ENCODE results near the gene SLC30A3. TPM values are rescaled to one million over a fixed set of nuclear protein-coding genes. Genes with fewer than 3 reads are reported as not detected.

The SLC30A3 gene
- total and polyA plus RNA-seq, 2 of the 13 experiments (the other 11 are each of a cell fraction or from before 2014, with no cell fraction given): 0.38 to 0.79 TPM

DNA sequence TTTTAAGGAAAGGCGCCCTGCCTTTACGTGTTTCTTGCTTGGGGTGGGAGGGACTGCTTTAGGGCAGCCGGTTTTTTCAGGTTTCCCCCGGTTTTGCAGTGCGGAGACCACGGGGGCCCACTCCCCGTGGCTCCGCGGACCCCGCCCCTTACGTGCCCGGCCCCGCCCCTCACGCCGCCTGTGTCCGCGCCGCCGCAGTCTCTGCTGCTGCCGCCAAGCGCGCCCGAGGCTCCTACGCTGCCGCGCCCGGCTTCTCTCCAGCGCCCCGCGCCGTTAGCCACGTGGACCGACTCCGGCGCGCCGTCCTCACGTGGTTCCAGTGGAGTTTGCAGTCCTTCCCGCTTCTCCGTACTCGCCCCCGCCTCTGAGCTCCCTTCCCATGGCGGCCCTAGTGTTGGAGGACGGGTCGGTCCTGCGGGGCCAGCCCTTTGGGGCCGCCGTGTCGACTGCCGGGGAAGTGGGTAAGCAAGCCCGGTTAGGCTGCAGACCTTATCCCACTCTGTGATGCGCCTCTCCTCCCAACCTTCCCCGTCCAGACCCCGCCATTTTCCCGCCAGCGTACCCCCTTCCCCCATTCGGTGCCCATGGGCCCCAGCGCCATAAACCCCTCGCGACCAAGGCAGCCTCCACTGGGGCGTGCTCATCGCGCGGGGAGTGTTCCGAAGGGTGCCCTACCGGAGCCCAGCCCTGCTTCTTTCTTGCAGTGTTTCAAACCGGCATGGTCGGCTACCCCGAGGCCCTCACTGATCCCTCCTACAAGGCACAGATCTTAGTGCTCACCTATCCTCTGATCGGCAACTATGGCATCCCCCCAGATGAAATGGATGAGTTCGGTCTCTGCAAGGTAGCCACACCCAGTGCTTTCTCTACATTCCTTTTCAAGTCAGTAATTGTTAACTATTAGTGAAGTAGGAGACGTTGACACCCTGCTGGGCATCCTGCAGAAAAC, 45.4 kb downstream of the SLC30A3 start, which contains the start of gene CAD (continued):
- TF ChIP-seq ZNF850 (CRISPR knock-in tag; conservative IDR thresholded peaks at IDR 0.05) (no peak), ZNF451 (CRISPR knock-in tag; IDR thresholded peaks at IDR 0.05) (peak; percentile 89), IKZF5 (CRISPR knock-in tag; IDR thresholded peaks at IDR 0.05) (no peak), NFYB (CRISPR knock-in tag; IDR thresholded peaks at IDR 0.05) (no peak), ZNF691 (CRISPR knock-in tag; IDR thresholded peaks at IDR 0.05; ENCODE audit: borderline replicate concordance, low read depth) (no peak), ATRX (CRISPR knock-in tag; IDR thresholded peaks at IDR 0.05; ENCODE audit: borderline replicate concordance) (no peak), ZBTB42 (CRISPR knock-in tag; IDR thresholded peaks at IDR 0.05) (0 out of 2 replicates have a peak, but pooled peaks have one; percentile 75), ZBTB1 (CRISPR knock-in tag; IDR thresholded peaks at IDR 0.05; ENCODE audit: borderline replicate concordance) (no peak), SMC3 (IDR thresholded peaks at IDR 0.05; ENCODE audit: low read length) (no peak), CHD4 (IDR thresholded peaks at IDR 0.05; ENCODE audit: borderline replicate concordance, low read length) (no peak), MED8 (CRISPR knock-in tag; IDR thresholded peaks at IDR 0.05; ENCODE audit: insufficient replicate concordance) (no peak), ZFP37 (CRISPR knock-in tag; IDR thresholded peaks at IDR 0.05; ENCODE audit: borderline replicate concordance) (peak; percentile 94), ZNF224 (CRISPR knock-in tag; IDR thresholded peaks at IDR 0.05) (no peak), MTERF4 (CRISPR knock-in tag; IDR thresholded peaks at IDR 0.05) (peak; percentile 72; the same call in 1 of the 2 replicates), PHF5A (CRISPR knock-in tag; IDR thresholded peaks at IDR 0.05; ENCODE audit: low read depth, unreplicated experiment) (no peak), ZKSCAN5 (CRISPR knock-in tag; IDR thresholded peaks at IDR 0.05) (no peak), ZBTB3 (CRISPR knock-in tag; IDR thresholded peaks at IDR 0.05; ENCODE audit: borderline replicate concordance, low read depth) (no peak), SIN3B (IDR thresholded peaks at IDR 0.05; ENCODE audit: low read length) (no peak), FOXO1 (CRISPR knock-in tag; IDR thresholded peaks at IDR 0.05) (no peak), NFIC (IDR thresholded peaks at IDR 0.05; ENCODE audit: low read length) (no peak)
- TF ChIP-seq, protein P1, sequence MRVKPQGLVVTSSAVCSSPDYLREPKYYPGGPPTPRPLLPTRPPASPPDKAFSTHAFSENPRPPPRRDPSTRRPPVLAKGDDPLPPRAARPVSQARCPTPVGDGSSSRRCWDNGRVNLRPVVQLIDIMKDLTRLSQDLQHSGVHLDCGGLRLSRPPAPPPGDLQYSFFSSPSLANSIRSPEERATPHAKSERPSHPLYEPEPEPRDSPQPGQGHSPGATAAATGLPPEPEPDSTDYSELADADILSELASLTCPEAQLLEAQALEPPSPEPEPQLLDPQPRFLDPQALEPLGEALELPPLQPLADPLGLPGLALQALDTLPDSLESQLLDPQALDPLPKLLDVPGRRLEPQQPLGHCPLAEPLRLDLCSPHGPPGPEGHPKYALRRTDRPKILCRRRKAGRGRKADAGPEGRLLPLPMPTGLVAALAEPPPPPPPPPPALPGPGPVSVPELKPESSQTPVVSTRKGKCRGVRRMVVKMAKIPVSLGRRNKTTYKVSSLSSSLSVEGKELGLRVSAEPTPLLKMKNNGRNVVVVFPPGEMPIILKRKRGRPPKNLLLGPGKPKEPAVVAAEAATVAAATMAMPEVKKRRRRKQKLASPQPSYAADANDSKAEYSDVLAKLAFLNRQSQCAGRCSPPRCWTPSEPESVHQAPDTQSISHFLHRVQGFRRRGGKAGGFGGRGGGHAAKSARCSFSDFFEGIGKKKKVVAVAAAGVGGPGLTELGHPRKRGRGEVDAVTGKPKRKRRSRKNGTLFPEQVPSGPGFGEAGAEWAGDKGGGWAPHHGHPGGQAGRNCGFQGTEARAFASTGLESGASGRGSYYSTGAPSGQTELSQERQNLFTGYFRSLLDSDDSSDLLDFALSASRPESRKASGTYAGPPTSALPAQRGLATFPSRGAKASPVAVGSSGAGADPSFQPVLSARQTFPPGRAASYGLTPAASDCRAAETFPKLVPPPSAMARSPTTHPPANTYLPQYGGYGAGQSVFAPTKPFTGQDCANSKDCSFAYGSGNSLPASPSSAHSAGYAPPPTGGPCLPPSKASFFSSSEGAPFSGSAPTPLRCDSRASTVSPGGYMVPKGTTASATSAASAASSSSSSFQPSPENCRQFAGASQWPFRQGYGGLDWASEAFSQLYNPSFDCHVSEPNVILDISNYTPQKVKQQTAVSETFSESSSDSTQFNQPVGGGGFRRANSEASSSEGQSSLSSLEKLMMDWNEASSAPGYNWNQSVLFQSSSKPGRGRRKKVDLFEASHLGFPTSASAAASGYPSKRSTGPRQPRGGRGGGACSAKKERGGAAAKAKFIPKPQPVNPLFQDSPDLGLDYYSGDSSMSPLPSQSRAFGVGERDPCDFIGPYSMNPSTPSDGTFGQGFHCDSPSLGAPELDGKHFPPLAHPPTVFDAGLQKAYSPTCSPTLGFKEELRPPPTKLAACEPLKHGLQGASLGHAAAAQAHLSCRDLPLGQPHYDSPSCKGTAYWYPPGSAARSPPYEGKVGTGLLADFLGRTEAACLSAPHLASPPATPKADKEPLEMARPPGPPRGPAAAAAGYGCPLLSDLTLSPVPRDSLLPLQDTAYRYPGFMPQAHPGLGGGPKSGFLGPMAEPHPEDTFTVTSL (CRISPR knock-in tag; IDR thresholded peaks at IDR 0.05; ENCODE audit: borderline replicate concordance): no peak
